Measurements from ENCODE around the gene ZCCHC10.

- no peak for TF ChIP-seq CTCF (IDR thresholded peaks at IDR 0.05)
- TF ChIP-seq POLR2A (IDR thresholded peaks at IDR 0.05), result no peak
Measured at GRCh38 chr5:132951897-132952296, 74.5 kb downstream of the ZCCHC10 start.
